Effector memory CD8-positive, alpha-beta T cell (primary cell): ENCODE data around the gene WWOX.

Experiments
- ATAC-seq: fragments of 150-1000 bp; cut with Tn5 transposase; replicated peaks from 2 replicates; pipeline ENCODE4 v1.10.0; 2021; ENCODE audit warnings: mild to moderate bottlenecking, moderate library complexity
- DNase-seq, 3 experiments: peaks; one replicate each; pipeline ENCODE4 v3.0.0; 2021
- H3K27ac Mint-ChIP-seq, 2 donors: one replicate each; pipeline ENCODE4 v1.8.0; 2022; ENCODE audit warnings: mild to moderate bottlenecking in 2 of 2, mixed read lengths in 2 of 2, moderate library complexity in 2 of 2
- H3K27me3 Mint-ChIP-seq, 2 donors: one replicate each; pipeline ENCODE4 v1.8.0; 2022; ENCODE audit warnings: mixed read lengths in 2 of 2
- H3K36me3 Mint-ChIP-seq: one replicate; pipeline ENCODE4 v1.8.0; 2022; ENCODE audit warnings: mild to moderate bottlenecking, moderate library complexity, mixed read lengths; ENCODE audit not compliant: insufficient read depth
- H3K4me1 Mint-ChIP-seq, 2 donors: one replicate each; pipeline ENCODE4 v1.8.0; 2022; ENCODE audit warnings: low read depth in 2 of 2, mixed read lengths in 2 of 2
- H3K4me3 Mint-ChIP-seq, 2 donors: one replicate each; pipeline ENCODE4 v1.8.0; 2022; ENCODE audit warnings: mild to moderate bottlenecking in 2 of 2, mixed read lengths in 2 of 2, moderate library complexity in 2 of 2
- H3K9me3 Mint-ChIP-seq, 2 donors: one replicate each; pipeline ENCODE4 v1.8.0; 2022; ENCODE audit warnings: mixed read lengths in 2 of 2

Gene WWOX

DNA sequence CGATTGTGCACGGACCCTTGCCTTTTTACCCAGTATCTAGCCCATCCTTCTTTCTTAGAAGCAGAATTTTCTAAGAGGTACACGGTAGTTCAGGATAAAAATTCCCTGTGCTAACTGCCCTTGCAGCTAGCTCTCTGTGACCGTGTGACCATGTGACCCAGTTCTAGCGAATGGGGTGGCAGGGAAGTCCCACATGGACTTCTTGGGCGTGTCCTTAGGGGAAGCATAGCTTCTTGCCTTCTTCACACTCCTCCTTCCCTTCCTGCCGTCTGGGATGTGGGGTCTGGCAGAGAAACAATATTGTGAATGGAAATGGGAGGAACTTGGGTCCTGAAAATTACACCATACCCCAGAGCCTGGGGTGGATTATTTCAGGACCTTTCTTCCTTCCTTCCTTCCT, 830.4 kb downstream of the WWOX start:
- Mint-ChIP-seq H3K27ac (peak overlapping the region in 1 of 2 donors; percentile 65), H3K9me3 (no peaks in the 10 kb centered on the region), H3K4me1 (peaks cover 3 to 5% of the 10 kb centered on the region in 2 donors), H3K36me3 (peaks cover 11% of the 10 kb centered on the region), H3K27me3 (no peaks in the 10 kb centered on the region), H3K4me3 (no peak overlapping the region)
- ATAC-seq = no peak
- no peak for DNase-seq

DNA sequence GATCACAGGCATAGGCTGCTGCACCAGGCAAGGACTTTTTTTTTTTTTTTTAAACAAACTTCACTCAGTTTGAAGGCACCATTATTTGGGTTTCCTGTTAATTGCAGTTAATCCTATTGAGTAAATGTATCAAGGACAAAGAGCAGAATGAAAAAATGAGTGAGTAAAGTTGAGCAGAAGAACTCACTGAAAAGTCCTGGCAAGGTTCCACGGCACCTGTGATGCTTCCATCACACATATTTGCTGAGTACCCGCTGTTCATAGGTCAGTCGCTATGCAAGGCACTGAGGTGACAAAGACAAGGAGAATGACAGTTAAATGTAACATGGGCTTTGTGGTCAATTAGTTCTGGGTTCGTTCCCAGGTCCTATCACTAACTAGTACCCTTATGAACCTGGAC, 831.1 kb downstream of the WWOX start:
- ATAC-seq (no peak), DNase-seq (no peak)
- Mint-ChIP-seq H3K4me1 (peaks cover 0 to 3% of the 10 kb centered on the region in 2 donors), H3K9me3 (no peaks in the 10 kb centered on the region), H3K4me3 (no peak overlapping the region), H3K27me3 (no peaks in the 10 kb centered on the region), H3K27ac (peak overlapping the region in 1 of 2 donors; percentile 65), H3K36me3 (peaks cover 11% of the 10 kb centered on the region)

- Mint-ChIP-seq H3K4me1 (no peaks in the 10 kb centered on the region), H3K27me3 (no peaks in the 10 kb centered on the region), H3K36me3 (peaks cover 11% of the 10 kb centered on the region), H3K27ac (no peak overlapping the region), H3K4me3 (no peak overlapping the region), H3K9me3 (no peaks in the 10 kb centered on the region)
- DNase-seq (no peak), ATAC-seq (no peak)
These were observed 831.8 kb downstream of the WWOX start for GRCh38 chr16:78931267-78931666.

DNA sequence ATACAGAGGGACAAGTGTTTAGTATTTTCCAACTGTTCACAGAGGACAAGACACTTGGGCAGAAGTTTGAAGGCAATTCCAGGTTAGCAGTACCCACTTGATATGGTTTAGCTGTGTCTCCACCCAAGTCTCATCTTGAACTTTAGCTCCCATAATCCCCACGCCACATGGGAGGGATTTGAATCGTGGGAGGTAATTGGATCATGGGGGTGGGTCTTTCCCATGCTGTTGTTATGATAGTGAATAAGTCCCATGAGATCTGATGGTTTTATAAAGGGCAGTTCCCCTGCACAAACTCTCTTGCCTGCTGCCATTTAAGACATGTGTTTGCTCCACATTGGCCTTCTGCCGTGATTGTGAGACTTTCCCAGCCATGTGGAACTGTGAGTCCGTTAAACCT, 832.2 kb downstream of the WWOX start:
- peaks cover 11% of the 10 kb centered on the region for H3K36me3 Mint-ChIP-seq
- DNase-seq (no peak), ATAC-seq (no peak)
- H3K9me3 Mint-ChIP-seq = no peaks in the 10 kb centered on the region
- H3K4me3 Mint-ChIP-seq = no peak overlapping the region
- no peak overlapping the region for H3K27ac Mint-ChIP-seq
- no peaks in the 10 kb centered on the region for H3K4me1 Mint-ChIP-seq
- no peaks in the 10 kb centered on the region for H3K27me3 Mint-ChIP-seq

GRCh38 chr16:78932355-78932943, 833.0 kb downstream of the WWOX start:
- Mint-ChIP-seq H3K4me1 (no peaks in the 10 kb centered on the region), H3K27ac (no peak overlapping the region), H3K27me3 (no peaks in the 10 kb centered on the region), H3K4me3 (no peak overlapping the region), H3K9me3 (no peaks in the 10 kb centered on the region), H3K36me3 (peaks cover 11% of the 10 kb centered on the region)
- ATAC-seq (no peak), DNase-seq (no peak)

- Mint-ChIP-seq H3K4me1 (no peaks in the 10 kb centered on the region), H3K27ac (no peak overlapping the region), H3K9me3 (no peaks in the 10 kb centered on the region), H3K4me3 (no peak overlapping the region), H3K27me3 (no peaks in the 10 kb centered on the region), H3K36me3 (peaks cover 6% of the 10 kb centered on the region)
- DNase-seq (no peak), ATAC-seq (no peak)
These were observed 836.6 kb downstream of the WWOX start for GRCh38 chr16:78936060-78936459.

DNA sequence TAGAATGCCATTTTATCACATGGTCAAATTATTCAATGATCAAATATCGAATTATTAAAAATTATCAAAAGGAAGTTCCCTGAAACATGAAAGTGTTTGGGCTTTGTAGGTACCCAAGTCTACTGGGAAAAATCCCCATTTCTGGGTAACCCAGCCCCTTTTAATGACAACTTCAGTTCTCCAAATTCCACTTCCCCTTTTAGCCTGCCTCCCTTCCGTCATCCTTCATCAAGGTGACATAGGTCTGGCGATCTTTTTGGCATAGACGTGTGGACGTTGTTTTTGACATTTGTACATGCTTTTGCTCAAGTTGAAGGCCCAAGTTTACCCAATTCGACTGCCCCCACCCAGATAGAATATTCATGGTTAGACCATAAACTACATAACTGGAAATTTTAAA, 840.1 kb downstream of the WWOX start:
- H3K4me3 Mint-ChIP-seq = no peak overlapping the region
- DNase-seq = no peak

GRCh38 chr16:78942625-78943245, 843.3 kb downstream of the WWOX start:
- no peaks in the 10 kb centered on the region for H3K27me3 Mint-ChIP-seq
- H3K4me3 Mint-ChIP-seq = no peak overlapping the region
- DNase-seq (no peak), ATAC-seq (no peak)
- no peaks in the 10 kb centered on the region for H3K9me3 Mint-ChIP-seq
- H3K4me1 Mint-ChIP-seq = no peaks in the 10 kb centered on the region
- no peak overlapping the region for H3K27ac Mint-ChIP-seq
- no peaks in the 10 kb centered on the region for H3K36me3 Mint-ChIP-seq

More for the DNA sequence above, 840.1 kb downstream of the WWOX start:
- ATAC-seq = no peak
- Mint-ChIP-seq H3K27me3 (no peaks in the 10 kb centered on the region), H3K27ac (no peak overlapping the region), H3K4me1 (no peaks in the 10 kb centered on the region), H3K36me3 (peaks cover 3% of the 10 kb centered on the region), H3K9me3 (no peaks in the 10 kb centered on the region)

GRCh38 chr16:78945336-78945735, 845.9 kb downstream of the WWOX start:
- no peaks in the 10 kb centered on the region for H3K27me3 Mint-ChIP-seq
- ATAC-seq = no peak
- peaks cover 0 to 2% of the 10 kb centered on the region in 2 donors for H3K4me1 Mint-ChIP-seq
- no peaks in the 10 kb centered on the region for H3K36me3 Mint-ChIP-seq
- H3K4me3 Mint-ChIP-seq = no peak overlapping the region
- H3K27ac Mint-ChIP-seq = no peak overlapping the region
- no peaks in the 10 kb centered on the region for H3K9me3 Mint-ChIP-seq
- DNase-seq = no peak

DNA sequence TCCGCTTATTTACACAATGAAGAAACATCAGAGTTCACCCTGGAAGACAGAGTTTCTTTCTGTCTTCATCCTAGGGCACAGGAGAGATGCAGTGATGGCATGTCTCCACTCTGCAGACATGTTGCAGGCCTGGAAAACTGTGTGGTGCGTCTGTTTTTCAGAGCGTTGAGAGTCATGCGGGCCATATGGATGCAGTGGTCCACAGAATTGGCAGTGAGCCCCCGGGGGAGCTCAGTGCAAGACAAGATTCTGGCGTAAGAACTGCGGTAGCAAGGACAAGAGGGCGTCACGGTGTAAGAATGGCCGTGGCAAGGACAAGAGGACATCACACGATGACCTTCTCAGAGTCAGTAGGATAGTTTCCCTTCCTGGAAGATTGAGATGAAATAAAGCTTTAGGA, 847.1 kb downstream of the WWOX start:
- Mint-ChIP-seq H3K9me3 (no peaks in the 10 kb centered on the region), H3K4me3 (no peak overlapping the region), H3K36me3 (no peaks in the 10 kb centered on the region), H3K27ac (no peak overlapping the region), H3K4me1 (peaks cover 0 to 2% of the 10 kb centered on the region in 2 donors), H3K27me3 (no peaks in the 10 kb centered on the region)
- DNase-seq (no peak), ATAC-seq (no peak)

DNA sequence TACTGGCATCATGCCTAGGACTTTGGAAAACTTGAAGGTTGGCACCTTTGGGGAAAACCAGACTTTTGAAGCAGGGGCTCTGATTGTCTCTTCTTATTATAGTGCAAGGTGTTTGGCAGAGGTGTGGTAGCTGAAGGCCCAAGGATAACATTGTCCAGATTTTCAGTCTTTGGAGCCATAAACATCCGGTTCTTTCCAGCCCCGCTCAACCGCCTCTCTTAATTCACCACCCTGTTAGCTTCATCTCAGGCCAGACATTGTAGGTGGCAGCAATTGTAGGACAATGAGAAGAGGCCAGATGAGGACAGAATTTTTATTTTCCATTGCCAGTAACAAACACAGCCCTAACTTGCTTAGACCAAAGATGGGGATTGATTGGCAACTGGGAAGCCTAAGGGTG, 851.3 kb downstream of the WWOX start:
- no peak overlapping the region for H3K27ac Mint-ChIP-seq
- no peak for ATAC-seq
- H3K36me3 Mint-ChIP-seq = no peaks in the 10 kb centered on the region
- H3K4me1 Mint-ChIP-seq = peaks cover 0 to 2% of the 10 kb centered on the region in 2 donors
- DNase-seq = no peak
- no peaks in the 10 kb centered on the region for H3K27me3 Mint-ChIP-seq
- no peaks in the 10 kb centered on the region for H3K9me3 Mint-ChIP-seq
- H3K4me3 Mint-ChIP-seq = no peak overlapping the region

DNA sequence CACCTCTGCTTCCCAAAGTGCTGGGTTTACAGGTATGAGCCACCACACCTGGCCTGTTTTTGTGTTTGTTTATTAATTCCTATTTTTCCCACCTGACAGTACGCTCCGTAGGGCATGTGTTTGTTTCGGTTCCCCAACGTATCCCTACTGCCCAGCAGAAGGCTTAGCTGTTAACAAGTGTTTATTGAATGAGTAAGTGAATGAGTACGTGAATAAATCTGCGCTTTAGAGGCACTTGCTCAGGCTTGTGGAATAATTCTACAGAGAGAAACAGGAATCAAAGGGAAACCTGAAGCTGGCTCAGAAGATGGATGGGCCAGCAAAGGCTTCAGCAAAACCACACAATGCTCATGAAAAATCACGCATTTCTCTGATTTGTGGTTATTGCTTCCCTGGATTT, 853.2 kb downstream of the WWOX start:
- DNase-seq = no peak
- Mint-ChIP-seq H3K36me3 (no peaks in the 10 kb centered on the region), H3K27ac (no peak overlapping the region), H3K4me3 (no peak overlapping the region), H3K27me3 (no peaks in the 10 kb centered on the region), H3K9me3 (no peaks in the 10 kb centered on the region), H3K4me1 (peaks cover 0 to 2% of the 10 kb centered on the region in 2 donors)
- no peak for ATAC-seq

- Mint-ChIP-seq H3K27me3 (no peaks in the 10 kb centered on the region), H3K36me3 (no peaks in the 10 kb centered on the region), H3K4me1 (peaks cover 0 to 2% of the 10 kb centered on the region in 2 donors), H3K27ac (no peak overlapping the region), H3K4me3 (no peak overlapping the region), H3K9me3 (no peaks in the 10 kb centered on the region)
- ATAC-seq (no peak), DNase-seq (no peak)
These were observed 854.1 kb downstream of the WWOX start for GRCh38 chr16:78953526-78953925.

DNA sequence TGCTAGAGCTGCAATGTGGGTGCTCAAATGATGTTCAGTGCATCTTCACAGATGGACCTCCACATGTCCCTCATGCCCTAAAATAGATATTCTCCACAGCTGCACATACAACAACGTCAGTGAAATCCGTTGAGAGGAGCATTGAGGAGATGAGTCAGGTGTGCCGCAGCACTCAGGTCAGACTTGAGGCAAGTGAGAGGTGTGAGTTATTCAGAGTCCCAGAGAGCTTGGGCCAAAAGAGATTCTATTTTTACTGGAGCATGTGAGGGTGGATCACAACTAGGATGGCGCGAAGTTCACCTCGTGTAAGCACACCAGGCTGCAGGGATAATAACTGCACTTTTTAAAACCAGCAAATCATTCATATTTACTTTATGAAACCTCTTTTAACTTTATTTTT, 855.8 kb downstream of the WWOX start:
- H3K27ac Mint-ChIP-seq = no peak overlapping the region
- H3K4me3 Mint-ChIP-seq = no peak overlapping the region
- no peaks in the 10 kb centered on the region for H3K36me3 Mint-ChIP-seq
- no peaks in the 10 kb centered on the region for H3K27me3 Mint-ChIP-seq
- no peaks in the 10 kb centered on the region for H3K9me3 Mint-ChIP-seq
- DNase-seq = no peak
- H3K4me1 Mint-ChIP-seq = no peaks in the 10 kb centered on the region
- no peak for ATAC-seq
